HG03280 (cell line): Measurements from ENCODE around the gene PAPOLB.

Experiments used
- ATAC-seq: cut with Tn5 transposase; IDR thresholded peaks from one replicate; pipeline ENCODE4 v1.9.1; 2021; ENCODE audit warnings: mild to moderate bottlenecking, moderate library complexity; ENCODE audit not compliant: unreplicated experiment

PAPOLB gene

DNA sequence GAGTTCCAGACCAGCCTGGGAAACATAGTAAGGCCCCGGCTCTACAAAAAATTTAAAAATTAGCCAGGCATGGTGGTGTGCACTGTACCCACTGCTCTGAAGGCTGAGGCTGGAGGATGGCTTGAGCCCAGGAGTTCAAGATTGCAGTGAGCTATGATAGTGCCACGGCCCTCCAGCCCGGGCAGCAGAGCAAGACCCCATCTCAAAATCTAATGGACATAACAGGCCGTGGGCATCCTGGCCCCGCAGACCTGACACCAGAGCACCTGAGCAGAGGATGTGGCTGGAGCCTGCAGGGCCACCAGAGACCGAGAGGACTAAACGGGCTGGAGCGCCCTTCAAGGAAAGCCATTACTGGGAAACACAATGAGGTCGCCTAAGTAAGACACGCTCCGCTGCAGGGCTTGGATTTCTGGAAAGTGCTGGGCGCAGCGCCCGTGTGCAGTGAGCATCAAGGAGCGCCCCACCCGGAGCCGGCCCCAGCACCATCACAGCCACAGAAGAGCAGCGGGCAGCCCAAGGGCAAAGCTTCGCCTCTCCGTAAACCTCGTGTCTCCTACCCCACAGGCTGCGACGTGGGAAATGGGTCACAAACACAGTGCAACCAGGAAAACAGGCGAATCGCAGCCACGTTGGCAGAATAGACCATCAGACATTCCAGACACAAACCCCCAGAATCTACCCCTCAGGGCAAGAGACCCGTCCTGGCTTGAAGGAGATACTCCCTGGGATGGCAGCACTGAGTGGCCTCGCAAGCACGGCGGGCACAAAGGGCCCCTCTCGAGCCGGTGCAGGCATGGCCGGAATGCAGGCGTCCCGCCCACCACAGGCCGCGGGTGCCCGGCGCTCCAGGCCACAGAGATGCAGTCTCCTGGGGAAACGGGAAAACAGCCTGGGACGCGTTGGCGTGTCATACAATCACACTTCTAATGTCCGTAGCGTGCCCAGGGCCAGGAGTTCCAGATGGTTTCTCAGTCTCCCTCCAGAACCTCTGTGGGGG, 16.8 kb upstream of the PAPOLB start:
- ATAC-seq = no peak

DNA sequence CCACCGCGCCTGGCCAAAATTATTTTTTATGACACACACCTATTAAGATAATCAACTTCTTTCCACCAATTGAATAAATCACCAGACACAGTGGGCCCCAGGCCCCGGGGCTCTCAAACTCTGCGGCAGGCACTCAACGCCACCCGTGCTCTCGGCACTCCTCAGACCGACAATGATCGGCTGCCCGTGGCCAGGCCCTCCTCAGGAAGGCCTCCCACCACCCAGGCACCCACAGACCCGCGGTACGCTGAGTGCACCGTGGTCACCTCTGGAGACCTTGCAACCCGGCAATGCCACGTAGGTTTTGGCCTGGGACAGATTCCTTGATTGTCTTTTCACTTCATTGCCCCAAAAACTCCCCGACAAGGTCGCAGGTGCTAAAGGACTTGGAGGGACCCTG, 14.8 kb upstream of the PAPOLB start:
- ATAC-seq = no peak

DNA sequence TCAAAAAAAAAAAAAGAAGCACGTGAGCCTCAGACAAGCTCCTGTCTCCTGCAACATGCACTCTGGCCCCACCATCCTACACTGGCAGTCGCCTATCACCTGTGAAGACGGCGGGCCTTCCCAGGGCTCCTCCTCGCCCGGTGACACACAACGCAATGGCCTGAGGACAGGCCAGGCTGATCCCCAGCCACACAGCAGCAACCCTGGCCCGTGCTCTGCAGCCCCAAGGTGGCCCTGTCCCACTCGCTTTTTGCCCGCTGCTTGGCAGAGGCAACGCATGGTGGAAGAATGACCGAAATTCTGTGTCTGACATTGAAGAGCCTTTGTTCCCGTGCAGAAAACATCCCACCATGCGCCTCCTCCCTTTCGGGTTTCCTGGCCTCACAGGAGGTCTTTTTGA, 13.6 kb upstream of the PAPOLB start:
- ATAC-seq = no peak

DNA sequence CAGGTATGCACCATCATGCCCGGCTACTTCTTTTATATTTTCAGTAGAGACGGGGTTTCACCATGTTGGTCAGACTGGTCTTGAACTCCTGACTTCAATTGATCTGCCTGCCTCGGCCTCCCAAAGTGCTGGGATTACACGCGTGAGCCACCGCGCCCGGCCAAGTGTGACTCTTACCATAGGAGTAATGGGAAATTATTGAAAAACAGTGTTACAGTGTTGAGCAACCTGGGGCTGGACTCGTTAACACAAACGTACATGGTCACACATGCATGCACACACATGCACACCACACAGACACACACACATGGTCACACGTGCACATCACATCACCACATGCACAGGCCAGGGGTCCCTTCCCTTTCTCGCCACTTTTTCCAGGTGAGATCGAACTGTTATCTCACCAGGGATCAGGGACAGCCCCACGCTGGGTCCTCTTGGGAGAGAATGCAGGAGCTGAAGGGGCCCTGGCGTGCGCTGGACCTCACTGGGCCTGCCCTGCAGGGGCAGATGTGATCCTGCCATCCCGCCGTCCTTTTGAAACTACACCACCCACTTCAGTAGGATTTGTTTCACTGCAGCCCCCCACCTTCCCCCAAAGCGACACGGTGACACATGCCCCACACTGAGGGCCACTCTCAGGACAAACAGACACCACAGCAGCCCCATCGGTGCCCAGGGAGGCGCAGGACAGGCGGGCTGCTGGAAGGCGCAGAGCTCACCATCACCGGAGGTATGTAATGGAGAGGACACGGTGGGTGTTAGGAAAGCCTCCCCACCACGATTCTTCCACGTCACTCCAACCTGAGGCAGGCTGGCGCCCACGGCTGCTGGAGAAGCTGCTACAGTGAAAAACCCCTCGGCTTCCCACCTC, 11.5 kb upstream of the PAPOLB start:
- no peak for ATAC-seq

DNA sequence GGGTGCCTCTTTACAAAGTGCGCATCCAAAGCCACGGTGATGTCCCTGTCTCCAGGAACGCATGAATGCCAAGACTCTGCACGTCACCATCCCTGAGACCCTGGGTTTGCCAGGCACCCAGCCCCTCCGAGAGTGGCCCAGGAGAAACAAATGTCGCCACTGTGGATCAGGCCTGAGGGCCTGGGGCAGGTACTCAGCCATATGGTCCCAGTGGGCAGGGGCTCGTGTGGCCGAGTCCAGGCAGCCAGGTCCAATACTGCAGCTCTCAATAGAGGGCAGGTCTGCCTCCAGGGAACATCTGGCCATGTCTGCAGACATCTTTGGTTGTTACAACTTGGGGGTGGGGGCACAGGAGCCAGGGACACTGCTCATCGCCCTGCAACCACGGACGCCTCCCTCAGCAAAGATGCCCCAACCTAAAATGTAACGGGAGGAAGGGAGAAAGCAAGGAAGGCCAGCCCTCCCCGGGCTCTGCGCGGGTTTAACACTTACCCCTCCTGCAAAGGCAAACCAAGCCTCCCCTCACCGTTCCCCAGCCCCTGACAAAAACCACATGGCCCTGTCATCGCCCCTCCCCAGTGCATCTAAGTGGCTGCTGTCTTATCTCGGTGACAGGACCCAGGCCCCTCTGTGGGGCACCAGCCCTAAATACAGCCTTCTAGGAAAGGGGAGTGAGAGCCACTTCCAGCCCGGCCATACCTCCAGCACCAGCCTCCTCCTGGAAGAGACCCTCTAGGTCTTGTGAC, 10.3 kb upstream of the PAPOLB start:
- ATAC-seq = no peak

DNA sequence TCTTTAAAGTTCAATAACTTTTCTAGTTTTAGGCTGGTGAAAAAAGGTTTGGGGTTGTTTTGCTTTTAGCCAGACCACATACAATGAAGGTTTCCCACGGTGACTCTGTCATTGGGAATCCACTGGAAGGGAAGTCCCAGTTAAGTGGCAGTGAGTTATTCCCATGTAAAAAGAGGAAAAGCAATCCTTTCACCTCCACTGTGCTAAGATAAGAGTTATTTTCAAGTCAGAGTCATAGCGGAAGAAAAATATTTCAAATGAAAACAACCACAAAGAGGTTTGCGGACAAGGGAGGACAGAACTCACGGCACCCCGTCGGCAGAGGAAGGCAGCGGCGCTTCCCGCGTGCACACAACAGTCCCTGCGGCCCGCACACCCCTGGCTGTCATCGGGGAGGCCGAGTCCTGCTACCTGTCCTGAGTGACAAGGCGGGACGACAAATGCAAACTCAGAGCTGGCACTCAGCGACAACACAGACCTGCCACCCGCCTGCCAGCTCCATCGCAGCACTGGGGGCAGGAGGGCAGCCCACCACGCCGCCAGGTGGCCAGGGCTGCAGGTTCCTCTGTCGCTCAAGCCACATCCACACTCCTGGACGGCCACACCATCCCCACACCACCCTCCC, 9.3 kb upstream of the PAPOLB start:
- no peak for ATAC-seq

DNA sequence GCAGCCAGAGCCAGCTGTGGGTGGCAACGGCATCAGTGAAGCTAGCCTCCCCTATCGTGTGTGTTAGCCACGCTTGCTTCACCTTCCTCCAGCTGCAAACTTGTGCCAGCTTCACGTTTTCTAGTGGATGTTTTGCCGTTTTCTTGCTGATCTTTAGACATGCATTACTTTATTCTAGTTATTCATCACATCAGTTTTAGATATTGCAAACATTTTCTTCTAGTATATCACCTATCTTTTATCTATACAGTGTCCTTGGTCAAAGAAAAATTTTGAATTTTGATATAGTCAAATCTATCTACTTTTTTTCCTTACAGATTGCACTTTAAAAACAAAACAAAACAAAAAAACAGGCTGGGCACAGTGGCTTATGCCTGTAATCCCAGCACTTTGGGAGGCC, 6.7 kb upstream of the PAPOLB start:
- no peak for ATAC-seq

DNA sequence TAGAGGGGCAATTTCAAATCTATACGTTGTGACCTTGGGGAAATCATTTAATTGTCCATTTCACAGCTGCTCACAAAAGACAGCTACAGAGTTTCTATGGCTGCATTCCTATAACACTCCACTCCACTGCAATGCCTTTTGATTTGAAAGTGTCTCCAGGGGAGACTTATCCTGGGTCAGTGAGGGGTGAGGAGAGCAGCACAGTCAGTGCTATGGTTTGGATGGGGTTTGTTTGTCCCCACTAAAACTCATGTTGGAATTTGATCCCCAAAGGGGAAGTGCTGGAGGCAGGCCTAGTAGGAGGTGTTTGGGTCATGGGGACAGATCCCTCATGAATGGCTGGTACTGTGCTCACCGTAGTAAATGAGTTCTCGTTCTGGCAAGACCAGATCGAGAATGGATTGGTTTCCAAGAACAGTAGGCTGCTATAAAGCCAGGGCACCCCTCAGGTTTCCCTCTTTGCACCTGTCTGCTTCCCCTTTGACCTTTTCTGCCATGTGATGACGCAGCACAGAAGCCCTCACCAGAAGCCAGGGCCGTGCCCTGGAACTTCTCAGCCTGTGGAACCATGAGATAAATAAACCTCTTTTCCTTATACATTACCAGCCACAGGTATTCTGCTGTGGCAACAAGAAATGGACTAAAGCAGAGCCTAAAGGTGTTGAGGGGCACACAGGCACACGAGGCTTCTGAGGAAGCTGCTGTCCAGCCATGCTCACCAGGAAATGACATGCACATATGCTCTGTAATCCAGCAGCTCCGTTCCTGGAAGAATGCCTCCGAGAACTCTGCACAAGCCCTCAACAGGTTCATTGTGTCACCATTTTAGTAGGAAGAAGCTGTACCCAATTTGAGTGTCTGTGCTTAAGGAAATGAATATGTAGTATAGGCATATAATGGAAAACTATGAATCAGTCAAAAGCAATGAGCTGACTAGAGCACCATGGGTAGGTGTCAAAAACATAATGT, 5.0 kb upstream of the PAPOLB start:
- no peak for ATAC-seq

DNA sequence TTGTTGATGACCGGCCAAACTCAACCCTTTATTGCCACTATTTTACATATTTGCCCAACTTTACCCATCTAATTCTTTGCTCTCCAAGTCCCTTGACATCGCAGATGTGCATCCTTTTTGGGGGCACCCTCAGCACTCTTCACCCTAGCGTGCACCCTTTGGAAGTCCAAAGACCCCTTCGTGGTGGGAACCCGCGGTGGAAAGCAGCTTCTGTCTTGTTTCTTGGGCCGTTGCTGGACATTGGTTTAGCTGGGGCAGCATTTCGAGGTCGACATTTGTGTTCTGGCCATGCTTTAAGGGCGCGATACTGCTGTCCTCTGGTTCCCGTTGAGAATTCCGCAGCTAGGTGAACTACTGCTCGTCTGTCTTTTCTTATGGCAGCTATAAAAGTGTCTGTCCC, 326 bp upstream of the PAPOLB start:
- ATAC-seq = no peak

DNA sequence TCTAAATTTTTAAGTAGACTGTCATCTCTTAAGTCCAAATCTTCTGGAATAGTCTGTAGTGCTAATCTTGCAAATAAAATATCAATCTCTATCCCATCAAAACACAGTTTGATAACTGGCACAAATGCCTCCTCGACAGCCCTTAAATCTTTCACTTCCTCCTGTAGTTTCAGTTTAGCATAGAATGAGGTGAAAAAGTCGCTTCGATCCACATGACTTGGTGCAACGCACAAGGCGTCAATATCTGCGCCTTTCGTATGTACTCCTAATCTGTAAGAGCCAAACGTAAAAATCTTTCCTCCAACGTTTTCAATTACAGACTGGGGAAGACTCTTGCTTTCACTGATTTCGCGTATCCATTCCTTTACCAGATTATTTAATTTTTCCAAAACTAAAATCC, 603 bp downstream of the PAPOLB start:
- ATAC-seq = no peak

DNA sequence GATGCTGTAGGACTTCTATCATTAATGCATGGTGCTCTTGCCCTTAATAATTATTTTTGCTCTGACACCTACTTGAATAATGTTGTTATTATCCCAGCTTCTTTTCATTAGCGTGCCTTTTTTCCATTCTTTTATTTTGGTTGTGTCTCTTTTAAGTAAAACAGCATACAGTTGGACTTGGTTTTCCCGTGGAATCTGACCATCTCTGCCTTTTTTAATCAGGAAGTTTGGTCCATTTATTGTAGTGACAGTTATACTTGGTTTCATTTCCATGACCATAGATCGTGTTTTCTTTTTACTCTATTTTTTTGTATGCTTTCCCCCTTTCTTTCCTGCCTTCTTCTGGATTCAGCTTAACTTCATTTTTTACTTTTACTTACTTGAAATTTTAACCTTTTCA, 4.6 kb downstream of the PAPOLB start:
- no peak for ATAC-seq

DNA sequence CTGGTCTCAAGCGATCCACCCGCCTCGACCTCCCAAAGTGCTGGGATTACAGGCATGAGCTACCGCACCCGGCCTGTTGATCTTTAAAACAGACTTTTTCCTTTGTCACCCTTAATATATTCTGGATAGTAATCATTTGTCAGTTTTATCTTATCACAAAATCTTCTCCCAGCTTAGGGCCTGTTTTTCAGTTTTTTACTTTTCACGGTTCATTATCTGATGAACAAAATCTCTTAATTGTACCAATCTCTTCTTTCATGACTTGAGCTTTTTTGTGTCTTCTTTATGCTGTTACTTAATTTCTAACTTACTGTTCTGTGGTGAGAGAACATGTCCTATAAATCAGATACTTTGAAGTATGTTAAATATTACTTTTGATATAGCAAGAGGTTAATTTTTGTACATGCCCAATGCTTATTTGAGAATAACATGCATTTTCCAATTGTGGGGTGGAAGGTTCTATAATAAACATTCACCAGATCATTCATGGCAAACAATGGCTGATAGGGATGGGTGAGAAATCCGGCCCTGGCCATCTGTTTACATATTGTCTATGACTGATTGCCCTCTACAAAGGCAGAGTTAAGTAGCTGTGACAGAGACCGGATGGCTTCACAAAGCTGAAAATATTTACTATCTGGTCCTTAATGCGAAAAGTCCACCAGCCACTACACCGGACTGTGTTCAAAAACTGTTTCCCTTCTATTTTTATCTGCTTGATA, 5.3 kb downstream of the PAPOLB start:
- ATAC-seq = no peak

DNA sequence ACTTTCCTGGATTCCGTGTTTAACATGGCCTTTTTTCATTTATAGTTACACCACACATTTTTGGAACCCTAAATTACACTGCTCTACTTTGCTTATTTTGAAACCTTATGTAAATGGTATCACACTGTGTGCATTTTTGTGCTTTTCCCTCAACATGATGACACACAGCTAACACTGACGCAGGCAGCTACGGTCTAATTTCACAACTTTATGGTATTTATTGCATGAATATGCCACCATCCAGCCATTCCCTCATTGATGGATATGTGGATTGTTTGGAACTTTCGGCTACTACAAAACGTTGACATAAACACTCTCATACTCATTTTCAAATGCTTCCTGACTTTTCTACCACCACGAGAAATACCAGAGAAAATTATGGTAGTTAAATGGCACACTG, 6.9 kb downstream of the PAPOLB start:
- ATAC-seq = no peak

DNA sequence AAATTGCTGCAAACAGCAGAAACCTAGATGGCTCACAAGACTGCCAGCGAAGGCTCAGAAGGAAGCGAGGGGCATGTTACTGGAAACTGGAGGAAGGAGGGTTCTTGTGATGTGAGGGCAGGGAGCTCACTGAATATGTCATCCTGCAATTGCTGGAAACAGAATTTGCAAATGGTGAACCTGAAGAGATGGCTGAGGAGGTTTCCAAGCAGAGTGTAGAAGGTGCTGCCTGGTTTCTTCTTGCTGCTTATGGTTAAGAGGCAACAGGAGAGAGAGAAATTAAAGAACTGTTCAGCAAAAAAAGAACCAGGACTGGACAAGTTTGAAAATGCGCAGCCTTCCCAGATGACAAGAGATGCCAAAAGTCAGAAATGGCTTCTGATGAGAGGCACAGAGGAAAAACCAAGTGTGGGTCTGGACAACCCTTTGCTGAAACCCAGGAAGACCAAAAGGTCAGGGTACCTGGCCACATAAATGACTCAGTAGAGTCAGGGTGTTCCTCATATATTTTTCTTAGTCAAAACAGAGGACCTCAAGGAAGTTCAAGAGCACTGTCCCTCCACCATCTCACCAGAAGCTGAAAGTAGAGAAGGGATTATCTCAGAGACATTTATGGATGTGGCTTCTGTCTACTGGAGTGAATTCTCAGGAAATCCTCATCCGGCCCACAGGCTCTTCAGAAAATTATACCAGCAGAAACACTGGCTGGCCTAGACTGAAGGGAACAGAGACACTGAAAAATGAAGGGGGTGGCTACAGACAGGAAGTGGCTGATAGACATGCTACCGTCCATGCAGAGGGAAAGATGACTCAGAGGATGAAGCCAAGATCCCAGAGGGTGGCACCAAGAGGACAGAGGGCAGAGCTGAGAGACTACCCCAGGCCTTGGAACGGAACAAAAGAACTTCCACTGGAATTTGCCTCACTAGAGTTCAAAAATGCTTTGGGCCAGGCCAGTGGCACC, 10.1 kb downstream of the PAPOLB start:
- ATAC-seq = no peak

DNA sequence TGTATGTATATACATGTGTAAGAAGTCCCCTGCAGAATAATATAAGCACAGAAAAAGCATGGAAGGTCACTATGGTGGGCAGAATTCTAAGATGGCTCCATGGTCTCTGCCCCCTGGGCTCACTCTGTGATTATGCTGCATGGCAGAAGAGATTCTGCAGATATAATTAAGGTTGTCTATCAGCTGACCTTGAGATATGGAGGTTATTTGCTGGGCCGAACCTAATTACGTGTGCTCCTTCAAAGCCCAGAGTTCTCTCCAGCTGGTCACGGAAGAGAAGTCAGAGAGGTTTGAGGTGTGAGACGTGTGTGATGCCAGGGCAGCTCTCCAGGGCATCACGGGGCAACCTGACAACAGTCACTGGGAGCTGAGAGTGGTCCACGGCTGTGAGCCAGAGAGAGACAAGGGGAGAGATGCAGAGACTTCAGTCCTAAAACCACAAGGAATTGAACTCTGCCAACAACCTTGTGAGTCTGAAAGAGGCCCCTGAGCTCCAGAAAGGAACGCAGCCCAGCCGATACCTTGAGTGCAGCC, 11.5 kb downstream of the PAPOLB start:
- ATAC-seq = no peak

DNA sequence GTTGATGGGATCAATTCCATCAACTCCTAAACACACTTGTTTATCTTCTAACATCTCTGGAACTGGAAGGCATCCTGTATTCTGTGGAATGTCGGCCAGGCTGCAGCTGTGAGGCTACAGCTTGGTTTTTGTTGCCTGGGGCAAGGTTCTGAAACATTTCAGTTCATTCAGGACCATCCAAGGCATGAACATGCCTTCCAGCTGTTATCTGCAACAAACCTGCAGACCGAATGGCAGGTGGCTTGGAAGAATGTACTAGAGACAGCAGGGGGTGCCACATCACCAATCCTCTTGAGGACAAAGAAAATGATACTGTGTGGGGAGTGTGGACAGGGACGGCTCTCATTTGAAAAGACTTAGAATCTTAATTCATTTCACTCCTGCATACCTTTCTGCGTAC, 12.4 kb downstream of the PAPOLB start:
- no peak for ATAC-seq

DNA sequence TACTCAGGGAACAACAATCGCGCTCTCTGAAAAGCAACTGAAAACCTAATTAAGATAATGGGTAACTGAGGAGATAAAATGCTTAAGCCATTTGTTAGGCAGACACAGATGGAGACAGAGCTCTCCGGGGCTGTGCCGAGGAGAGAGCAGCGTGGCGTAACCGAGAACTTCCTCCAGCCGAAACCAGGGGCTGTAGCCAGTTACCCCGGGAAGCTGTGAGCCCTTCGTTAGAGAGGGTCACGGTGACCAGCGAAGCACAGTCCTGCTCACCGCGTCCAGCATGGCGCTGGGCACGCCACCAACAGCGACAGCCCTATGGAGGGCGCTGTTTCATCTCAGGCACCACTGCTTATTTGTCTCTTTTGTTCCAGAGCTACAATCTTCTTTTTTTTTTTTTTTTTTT, 16.1 kb downstream of the PAPOLB start:
- no peak for ATAC-seq
